Purkinje cell (primary cell): Measurements from ENCODE around the gene MNAT1. TPM values are rescaled to one million over a fixed set of nuclear protein-coding genes. Genes with fewer than 3 reads are reported as not detected.

Source experiments
- polyA plus RNA-seq: library from polyadenylated mRNA; unstranded; fragments of >200 nt; fragmentation: Nextera tagmentation; gene quantifications from 2 replicates; pipeline ENCODE4 v1.2.1, GENCODE V29; 2014

MNAT1 gene
- 43.1 and 70.4 TPM in 2 replicates for polyA plus RNA-seq

DNA sequence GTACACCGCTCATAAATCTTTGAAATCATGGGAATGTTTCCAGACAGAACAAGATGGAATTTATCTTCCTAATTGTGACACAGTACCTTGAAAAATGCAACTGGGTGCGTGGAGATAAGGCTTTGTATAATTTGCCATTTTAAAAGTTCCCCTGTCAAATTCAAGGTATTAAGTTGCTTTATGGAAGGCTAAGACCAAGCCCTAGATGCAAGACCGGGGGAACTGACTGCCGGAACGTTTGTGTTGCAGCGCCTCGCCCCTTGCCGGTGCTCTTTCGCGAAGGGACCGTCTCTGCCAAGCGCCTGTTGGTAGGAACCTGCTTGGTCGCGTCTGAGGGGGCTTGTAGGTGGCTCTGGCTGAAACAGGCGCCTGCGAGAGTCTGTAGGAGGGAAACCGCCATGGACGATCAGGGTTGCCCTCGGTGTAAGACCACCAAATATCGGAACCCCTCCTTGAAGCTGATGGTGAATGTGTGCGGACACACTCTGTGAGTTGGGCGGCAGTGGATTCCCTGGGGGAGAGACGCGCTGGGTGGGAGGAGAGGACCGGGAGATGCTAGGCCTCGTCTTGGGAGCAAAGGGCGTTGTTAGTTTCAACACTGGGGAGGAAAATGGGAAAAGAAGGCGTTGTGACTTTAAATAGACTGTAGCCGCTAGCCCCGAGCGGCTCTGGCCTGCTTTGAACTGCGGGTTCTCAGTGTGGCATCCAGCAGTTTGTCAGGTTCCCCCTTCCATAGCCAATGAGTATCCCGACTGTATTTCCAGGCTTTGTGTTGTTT is at the start of gene MNAT1:
Gene MNAT1 (plus strand): TSS at position 297 of the 778 bp plus-strand sequence. CDS start 102 bp downstream, at position 399.

GRCh38 chr14:60723907-60724618 is 10.5 kb upstream of the MNAT1 start, which contains the start of gene SIX4:
Gene SIX4, minus strand, starts transcription at chr14:60724351. Its CDS starts 277 bp downstream, at chr14:60724074.

GRCh38 chr14:60980811-60981632 is 246.5 kb downstream of the MNAT1 start, which contains the start of the genes SLC38A6 and TRMT5:
Gene SLC38A6, plus strand, starts transcription at chr14:60981245. Its CDS starts 33 bp downstream, at chr14:60981278.
Gene TRMT5, minus strand, starts transcription at chr14:60981079. Its CDS starts 106 bp downstream, at chr14:60980973.

Other genes with a start within 250 kb of the MNAT1 start
- gene C14orf39, start 248.7 kb upstream of the MNAT1 start, polyA plus RNA-seq = not detected in 2 replicates
- gene SIX6, start 225.6 kb upstream of the MNAT1 start, polyA plus RNA-seq = not detected in 2 replicates
- not detected in 2 replicates for gene SIX1, start 85.3 kb upstream of the MNAT1 start, polyA plus RNA-seq
- 0.12 and 1.6 TPM in 2 replicates for gene SIX4, start 10.4 kb upstream of the MNAT1 start, polyA plus RNA-seq
- gene TRMT5, start 246.3 kb downstream of the MNAT1 start, polyA plus RNA-seq = 10.6 and 22.8 TPM in 2 replicates
- gene SLC38A6, start 246.5 kb downstream of the MNAT1 start, polyA plus RNA-seq = 15.8 and 21.8 TPM in 2 replicates